ENCODE measurements around the gene ADAP1.
"Not testable (repeated sequence)": the region's sequence is repeated elsewhere in the genome, so short reads cannot be mapped to it uniquely, and the experiment has no call there.

Gene ADAP1

DNA sequence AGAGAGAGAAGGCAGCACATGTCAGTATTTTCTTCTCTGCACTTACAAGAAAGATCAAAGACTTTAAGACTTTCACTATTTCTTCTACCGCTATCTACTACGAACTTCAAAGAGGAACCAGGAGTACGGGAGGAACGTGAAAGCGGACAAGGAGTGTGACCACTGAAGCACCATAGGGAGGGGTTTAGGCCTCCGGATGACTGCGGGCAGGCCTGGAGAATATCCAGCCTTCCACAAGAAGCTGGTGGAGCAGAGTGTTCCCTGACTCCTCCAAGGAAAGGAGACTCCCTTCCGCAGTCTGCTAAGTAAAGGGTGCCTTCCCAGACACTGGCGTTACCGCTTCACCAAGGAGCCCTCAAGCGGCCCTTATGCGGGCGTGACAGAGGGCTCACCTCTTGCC, 6.5 kb upstream of the ADAP1 start:
- in situ Hi-C loops (cut with MboI; ENCODE audit: low sequenced_read_pairs): not testable (repeated sequence)

GRCh38 chr7:960269-960871, 5.9 kb upstream of the ADAP1 start:
- in situ Hi-C loops (cut with MboI; ENCODE audit: low sequenced_read_pairs): no loop called here

DNA sequence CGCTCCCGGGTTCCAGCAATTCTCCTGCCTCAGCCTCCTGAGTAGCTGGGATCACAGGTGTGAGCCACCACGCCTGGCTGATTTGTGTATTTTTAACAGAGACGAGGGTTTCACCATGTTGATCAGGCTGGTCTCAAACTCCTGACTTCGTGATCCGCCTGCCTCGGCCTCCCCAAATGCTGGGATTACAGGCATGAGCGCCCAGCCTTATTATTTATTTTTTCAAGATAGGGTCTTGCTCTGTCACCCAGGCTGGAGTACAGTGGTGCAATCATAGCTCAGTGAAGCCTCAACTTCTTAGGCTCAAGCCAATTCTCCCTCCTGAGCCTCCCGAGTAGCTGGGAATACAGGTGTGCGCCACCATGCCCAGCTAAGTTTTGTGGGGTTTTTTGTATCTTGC, 5.3 kb upstream of the ADAP1 start:
- in situ Hi-C loops (cut with MboI; ENCODE audit: low sequenced_read_pairs): not testable (repeated sequence)

- in situ Hi-C loops (cut with MboI; ENCODE audit: low sequenced_read_pairs): no loop called here
These were observed 4.8 kb upstream of the ADAP1 start for GRCh38 chr7:959271-959670.

- in situ Hi-C loops (cut with MboI; ENCODE audit: low sequenced_read_pairs): no loop called here
These were observed 4.0 kb upstream of the ADAP1 start for GRCh38 chr7:958221-959200.

DNA sequence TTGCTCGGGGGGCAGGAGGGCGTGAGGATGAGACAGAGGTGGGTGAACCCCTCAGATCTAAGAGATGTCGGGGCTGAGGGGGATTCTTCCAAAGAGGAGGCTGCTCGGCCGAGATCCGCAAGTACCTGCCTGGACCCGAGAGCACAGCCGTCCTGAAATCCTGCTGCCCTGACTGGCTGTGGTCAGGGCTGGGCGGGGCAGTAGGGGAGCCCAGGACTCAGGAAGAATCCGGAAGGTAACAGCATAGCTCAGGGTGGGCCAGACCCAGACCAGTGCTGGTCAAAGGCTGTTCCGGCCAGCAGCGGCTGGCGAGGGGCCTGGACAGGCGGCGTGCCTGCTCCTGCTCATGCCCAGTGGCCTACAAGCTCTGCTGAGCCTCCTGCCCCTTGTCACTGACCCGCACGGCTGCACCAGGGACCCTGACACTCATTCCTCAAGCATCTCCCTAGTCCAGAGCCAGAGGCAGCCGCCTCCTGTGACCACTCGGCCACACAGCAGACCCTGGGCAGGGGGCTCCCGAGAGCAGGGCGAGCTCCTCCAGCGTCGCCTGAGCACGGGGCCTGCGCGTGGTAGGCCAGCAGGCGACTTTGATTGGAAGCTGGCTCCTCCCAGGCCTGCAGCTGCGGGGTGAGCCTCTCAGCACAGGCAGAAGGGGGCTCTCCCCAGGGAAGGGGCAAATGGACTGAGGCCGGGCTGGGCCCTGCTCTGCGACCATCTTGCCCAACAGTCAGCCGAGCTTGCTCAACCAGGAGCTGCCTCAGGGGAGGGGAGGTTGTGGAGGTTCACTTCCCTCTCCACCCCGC, 3.1 kb upstream of the ADAP1 start:
- in situ Hi-C loops (cut with MboI; ENCODE audit: low sequenced_read_pairs): no loop called here

DNA sequence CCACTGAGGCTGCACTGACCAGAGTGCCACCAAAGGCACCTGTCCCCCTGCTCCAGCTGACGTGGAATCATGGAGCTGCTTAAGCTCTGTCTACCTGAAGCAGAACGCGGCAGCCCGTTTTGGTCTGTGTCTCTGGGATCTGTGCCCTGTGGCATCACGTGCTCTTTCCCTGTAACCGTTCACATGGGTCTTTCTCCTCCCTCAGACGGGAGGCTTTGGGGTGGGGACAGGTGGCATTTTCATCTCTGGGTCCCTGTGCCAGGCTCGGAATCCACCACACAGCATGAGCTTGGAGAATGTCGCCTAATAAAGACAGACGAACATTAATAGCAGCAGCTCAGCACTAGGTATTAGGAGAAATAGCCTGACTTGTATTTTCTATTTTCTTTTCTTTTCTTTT, 1.6 kb upstream of the ADAP1 start:
- in situ Hi-C loops (cut with MboI; ENCODE audit: low sequenced_read_pairs): no loop called here

DNA sequence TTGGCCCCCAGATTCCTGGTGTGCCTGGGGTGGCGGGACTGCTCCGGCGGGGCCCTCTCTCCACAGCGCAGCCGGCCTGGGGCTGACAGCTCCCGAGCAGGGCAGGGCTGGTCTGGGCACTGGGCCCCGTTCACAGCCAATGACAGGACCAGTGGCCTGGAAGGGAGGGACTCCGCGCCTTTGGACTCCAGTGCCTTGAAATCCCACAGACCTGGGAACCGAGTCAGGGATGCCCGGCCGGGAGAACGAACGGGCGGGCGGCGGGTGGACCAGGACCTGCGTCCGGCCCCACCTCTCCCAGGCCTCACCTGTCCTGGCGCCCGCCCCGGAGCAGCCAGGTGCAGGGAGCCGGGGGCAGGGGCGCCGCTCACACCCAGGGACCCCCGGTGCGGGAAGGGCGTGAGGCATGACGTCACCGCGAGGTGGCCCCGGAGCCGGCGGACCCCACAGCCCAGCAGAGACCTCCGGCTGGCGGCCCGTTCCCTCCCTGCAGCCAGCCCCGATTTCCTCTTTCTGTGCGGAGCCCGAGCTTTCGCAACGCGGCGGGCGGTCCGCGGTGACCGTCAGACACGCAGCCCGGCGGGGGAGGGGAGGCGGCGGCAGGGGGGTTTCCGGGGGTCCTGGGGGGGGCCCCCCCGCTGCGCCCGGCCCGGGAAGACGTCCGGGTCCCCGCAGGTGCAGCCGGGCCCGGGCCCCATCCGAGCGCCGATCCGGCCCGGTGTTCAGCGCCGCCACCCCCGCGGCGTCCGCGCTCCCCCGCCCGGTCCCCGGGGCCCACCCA, 743 bp downstream of the ADAP1 start:
- in situ Hi-C loops (cut with MboI; ENCODE audit: low sequenced_read_pairs): no loop called here

DNA sequence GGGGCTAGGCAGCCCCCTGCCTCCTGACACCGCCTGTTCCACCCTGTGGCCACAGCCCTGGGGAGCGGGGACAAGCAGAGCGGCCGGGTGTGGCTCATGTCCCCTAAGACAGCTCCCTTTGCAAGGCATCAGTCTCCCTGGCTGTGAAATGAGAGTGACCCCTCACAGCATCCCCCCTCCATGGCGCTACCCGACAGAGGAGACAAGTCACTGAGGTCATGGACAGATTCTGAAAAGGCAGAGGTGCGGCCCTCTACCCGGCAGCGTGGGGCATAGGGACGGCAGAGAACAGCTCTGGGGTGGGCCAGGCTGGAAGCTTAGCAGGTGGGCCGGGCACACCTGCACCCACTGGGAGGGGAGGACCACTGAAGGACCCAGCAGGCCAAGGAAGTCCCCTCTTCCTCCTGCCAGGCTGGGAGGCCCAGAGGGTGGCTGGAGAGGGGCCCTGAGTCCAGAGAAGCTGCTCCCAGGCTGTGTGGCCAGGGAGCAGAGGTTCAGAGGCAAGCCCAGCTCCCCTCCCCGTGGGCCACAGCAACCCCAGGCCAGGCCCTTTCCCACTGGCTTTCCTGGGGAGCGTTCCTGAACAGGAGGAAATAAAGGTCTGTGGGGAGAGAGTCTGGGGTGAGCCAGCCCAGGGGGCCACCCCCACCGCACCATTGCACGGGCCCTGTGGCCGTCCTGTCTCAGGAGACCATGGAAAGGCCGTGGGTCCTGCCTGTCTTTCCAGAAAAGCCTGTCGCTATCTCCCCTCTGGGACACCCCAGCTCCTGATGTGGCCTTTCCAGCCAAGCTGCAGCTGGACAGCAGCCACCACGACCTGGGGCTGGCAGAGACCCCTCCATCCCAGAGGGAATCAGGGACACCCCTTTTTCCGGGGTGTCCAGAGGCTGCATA, 1.7 kb downstream of the ADAP1 start:
- in situ Hi-C loops (cut with MboI; ENCODE audit: low sequenced_read_pairs): no loop called here

DNA sequence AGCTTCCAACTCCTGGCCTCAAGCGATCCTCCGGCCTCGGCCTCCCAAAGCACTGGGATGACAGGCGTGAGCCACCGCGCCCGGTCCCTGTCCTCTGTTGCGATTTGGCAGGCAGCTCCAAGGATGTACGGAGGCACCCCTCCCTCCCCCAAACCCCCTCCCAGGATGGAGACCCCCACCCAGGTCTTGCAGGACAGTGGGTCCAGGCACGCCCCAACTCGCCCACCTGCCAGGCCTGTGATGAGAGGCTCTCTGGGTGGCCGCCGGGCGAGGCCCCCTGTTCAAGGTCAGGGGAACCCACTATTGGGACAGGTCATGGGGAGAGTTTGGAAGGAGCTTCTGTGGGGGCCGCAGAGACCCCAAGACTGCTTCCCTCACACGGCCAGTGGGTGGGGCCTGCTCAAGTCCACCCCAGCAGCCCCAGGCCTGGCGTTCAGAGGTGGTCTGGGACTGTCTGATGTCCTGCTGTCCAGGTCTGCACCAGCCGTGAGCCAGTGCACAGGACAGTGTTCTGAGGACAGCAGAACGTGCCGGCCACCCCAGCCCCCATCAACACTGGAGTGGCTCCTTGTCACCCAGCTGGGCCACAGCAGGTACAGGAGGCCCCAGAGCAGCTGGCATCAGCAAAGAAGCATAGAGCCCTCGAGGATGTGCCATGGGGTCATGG, 2.5 kb downstream of the ADAP1 start:
- in situ Hi-C loops (cut with MboI; ENCODE audit: low sequenced_read_pairs): no loop called here

- in situ Hi-C loops (cut with MboI; ENCODE audit: low sequenced_read_pairs): no loop called here
These were observed 5.2 kb downstream of the ADAP1 start for GRCh38 chr7:949021-949934.

DNA sequence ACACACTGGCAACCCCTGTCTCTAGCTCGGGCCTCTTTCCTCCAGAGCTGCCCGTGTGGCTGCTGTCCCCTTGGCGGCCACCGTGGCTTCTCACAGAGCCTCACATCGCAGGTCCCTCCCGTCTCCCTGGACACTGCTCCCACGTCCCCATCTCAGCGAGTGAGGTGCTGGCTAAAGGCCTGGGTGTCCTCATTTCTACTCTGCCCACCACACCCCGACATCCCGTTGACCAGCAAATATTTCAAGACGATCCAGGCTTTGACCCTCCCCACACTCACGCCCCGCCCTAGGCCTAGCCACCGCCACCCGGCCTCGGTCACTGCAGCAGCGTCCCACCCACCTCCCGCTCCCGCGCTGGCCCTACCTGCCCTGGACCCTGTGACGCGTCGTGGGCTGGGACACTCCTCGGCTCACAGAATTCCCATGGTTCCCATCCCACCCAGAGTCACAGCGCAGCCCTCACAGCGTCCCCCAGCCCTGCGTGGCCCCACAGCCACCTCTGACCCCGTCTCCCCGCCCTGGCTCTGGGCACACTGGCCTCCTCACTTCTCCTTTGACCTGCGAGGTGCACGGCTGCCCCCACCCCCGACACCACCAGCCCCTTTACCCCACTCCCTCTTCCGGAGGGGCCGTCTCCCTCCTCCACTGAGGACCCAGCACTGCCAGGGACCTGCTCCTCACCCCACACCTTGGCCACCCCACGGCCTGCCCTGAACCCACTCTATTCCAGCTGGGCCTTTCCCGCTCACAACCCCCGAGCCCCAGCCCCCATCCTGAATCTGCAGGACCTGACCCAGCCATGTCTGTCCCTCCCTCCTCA, 6.9 kb downstream of the ADAP1 start:
- in situ Hi-C loops (cut with MboI; ENCODE audit: low sequenced_read_pairs): no loop called here

DNA sequence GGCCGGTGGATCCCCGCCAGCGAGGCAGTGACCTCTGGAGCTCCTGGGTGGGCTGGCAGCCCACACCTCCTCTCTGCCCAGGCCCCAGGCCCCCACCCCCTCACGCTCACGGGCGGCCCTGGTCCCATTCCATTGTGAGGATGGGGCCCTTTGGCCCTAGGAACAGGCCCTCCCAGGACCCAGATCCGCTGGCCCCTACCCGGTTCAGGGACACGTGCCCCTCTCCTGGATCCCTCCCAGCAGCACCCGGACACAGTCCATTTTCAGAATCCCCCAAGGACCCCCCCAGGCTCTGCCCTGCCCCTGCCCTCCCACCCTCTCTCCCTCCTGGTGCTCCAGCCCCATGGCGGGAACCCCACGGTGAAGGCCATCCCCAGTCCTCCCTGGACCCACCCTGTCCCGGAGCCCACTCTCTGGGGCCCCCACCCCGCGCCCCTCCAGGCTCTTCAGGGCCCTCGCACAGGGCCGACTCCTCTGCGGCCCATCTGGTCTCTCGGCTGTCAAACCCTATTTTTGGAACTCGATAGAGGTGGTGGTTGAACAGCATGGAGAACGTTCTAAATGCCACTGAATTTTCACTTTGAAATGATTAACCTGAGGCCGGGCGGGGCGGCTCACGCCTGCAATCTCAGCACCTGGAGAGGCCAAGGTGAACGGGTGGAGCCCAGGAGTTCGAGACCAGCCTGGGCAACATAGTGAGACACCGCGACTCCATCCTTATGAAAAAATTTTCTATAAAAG, 8.1 kb downstream of the ADAP1 start:
- in situ Hi-C loops (cut with MboI; ENCODE audit: low sequenced_read_pairs): no loop called here

DNA sequence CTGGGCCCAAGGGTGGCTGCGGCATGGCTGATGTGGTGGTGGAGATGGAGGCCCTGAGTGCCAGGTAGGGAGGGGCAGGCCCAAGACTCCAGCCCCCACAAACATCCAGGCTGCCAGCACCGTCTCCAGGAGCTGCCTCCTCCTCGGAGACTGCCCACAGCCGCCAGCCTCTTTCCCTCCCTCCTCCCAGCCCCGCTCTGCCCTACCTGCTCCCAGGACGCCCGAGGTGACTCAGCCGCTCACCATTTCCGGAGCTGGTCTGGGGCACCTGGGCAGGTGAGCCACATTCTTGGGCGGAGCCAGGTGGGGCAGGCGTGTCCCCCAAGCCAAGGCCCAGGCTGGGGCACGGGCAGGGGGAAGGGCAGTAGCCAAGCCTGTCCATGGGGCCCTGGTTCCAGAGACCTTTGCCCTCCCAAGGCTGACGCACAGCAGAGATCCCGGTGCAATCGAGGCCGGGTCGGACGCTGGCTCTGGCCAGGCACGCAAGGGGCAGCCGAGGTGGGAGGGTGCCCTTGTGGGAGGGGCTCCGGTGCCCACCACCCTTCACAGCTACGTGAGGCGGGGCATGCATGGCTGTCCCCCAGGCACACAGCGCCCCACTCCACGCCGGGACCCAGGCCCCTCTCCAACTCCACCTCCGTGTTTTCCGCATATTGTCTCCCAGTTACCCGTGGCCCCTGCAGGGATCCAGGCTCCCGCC, 8.8 kb downstream of the ADAP1 start:
- in situ Hi-C loops (cut with MboI; ENCODE audit: low sequenced_read_pairs): no loop called here

DNA sequence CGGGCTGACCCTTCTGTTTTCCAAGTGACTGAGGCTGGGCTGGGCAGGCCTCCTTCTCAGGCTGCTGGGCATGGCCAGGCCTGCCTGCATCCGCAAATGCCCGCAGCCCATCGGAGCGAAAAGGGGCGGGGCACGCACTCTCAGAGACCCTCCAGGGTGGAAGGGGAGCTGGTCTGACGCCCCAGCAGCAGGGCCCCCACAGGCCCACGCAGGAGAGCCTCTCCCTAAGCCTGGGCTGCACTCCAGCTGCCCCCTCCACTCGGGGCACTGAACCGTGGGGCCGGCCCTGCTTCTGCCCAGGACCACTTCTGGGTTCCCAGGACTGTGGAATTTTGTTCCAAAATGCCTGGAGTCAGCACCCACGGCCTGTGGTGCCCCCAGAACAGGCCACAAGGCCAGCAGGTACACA, 9.3 kb downstream of the ADAP1 start:
- in situ Hi-C loops (cut with MboI; ENCODE audit: low sequenced_read_pairs): no loop called here

DNA sequence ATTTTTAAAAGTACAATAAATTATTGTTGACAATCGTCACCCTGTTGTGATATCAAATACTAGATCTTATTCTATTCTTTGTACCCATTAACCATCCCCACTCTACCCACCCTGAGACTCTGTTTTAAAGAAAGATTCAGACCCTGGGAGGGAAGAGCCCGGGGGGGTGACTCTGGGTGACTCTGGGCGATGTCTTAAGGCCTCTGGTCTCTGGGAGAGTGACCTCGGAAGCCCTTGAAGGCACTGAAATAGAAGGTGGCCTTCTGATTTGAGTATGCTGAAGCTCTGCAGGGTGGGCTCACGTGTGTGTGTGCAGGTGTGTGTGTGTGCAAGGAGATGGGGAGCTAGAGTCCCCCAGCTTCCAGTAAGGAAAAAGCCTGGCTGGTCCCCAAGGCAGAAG, 9.7 kb downstream of the ADAP1 start:
- in situ Hi-C loops (cut with MboI; ENCODE audit: low sequenced_read_pairs): no loop called here

Measured in HL-60/S4 (cell line).